IPS DF 6.9 (cell line): ENCODE data around the gene RERE.

Experiments
- DNase-seq: peaks from one replicate; pipeline ENCODE4 v3.0.0-alpha.2; 2013; ENCODE audit warnings: low read depth, low spot score
- H3K27ac ChIP-seq: one replicate; pipeline ENCODE4 v1.5.1; 2013; ENCODE audit warnings: low read length, control low read depth
- H3K27me3 ChIP-seq: 2 replicates; pipeline ENCODE4 v1.6.1; 2013; ENCODE audit warnings: mild to moderate bottlenecking, low read length; ENCODE audit not compliant: control insufficient read depth, insufficient read depth
- H3K36me3 ChIP-seq: 2 replicates; pipeline ENCODE4 v1.6.1; 2013; ENCODE audit warnings: low read length; ENCODE audit not compliant: control insufficient read depth, insufficient read depth
- H3K4me1 ChIP-seq: 2 replicates; pipeline ENCODE4 v1.6.1; 2013; ENCODE audit warnings: low read length; ENCODE audit not compliant: control insufficient read depth, insufficient read depth
- H3K4me3 ChIP-seq: 2 replicates; pipeline ENCODE4 v1.5.1; 2013; ENCODE audit warnings: mild to moderate bottlenecking, low read length
- H3K9me3 ChIP-seq: 2 replicates; pipeline ENCODE4 v1.6.1; 2013; ENCODE audit warnings: low read length, inconsistent platforms; ENCODE audit not compliant: control insufficient read depth, insufficient read depth
- WGBS: extraction: QIAGEN DNeasy Blood & Tissue Kit; methylation state at CpG from one replicate; pipeline ENCODE4 v1.1.7; 2013; ENCODE audit warnings: mixed read lengths, missing lambda C conversion rate; ENCODE audit not compliant: insufficient read length, insufficient coverage; 5-methylcytosine and 5-hydroxymethylcytosine counted together

Gene RERE

DNA sequence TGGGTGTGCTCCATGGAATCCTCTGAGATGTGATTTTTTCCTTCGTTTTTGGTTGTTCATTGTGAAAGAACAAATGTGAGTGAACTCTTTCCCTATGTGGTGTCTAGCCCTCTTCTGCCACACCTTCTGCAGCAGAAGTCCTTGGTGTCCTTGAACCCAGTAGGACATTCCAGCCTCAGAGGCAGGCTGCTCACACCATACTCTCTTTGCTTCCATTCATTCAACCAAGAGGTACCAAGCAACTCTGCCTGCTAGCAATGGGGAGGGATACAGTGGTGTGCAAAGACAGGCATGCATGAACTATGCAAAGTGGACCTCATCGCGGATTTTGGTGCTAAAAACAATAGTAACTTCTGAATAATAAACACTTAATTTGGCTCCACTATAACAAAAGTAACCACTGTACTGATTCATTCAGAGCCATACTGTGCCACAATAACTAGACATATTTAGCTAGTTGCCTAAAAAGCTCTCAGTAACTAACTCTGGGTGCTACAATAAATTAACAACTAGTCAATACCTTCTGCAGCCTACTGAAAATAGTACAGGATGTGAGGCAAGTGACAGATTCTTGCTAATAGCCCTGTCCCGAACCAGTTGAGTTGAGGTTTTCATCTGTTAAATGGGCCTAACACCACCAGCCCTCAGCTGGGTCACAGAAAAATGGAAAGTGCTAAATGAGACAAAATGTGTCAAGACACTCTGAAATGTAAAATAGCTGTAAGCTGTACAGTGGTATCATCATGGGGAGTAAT is 344.1 kb downstream of the RERE start:
- Histone ChIP-seq H3K9me3 (no peaks in the 10 kb centered on the region), H3K4me3 (no peak overlapping the region), H3K4me1 (0 out of 2 replicates have a peak, but pooled peaks cover 2% of the 10 kb centered on the region), H3K36me3 (no peaks in the 10 kb centered on the region), H3K27me3 (no peaks in the 10 kb centered on the region), H3K27ac (no peak overlapping the region)
- DNase-seq = no peak
- WGBS = no CpG with 5 or more reads among the region's 4 CpGs

GRCh38 chr1:8472668-8473067 is 344.8 kb downstream of the RERE start:
- no peaks in the 10 kb centered on the region for H3K27me3 ChIP-seq
- no peaks in the 10 kb centered on the region for H3K36me3 ChIP-seq
- 0 out of 2 replicates have a peak, but pooled peaks cover 2% of the 10 kb centered on the region for H3K4me1 ChIP-seq
- no peak overlapping the region for H3K4me3 ChIP-seq
- H3K9me3 ChIP-seq = no peaks in the 10 kb centered on the region
- WGBS = no CpG with 5 or more reads among the region's 2 CpGs
- H3K27ac ChIP-seq = no peak overlapping the region
- no peak for DNase-seq

GRCh38 chr1:8471451-8471850 is 346.0 kb downstream of the RERE start:
- WGBS = no CpG with 5 or more reads among the region's 5 CpGs
- Histone ChIP-seq H3K4me1 (0 out of 2 replicates have a peak, but pooled peaks cover 2% of the 10 kb centered on the region), H3K36me3 (no peaks in the 10 kb centered on the region), H3K27ac (no peak overlapping the region), H3K9me3 (no peaks in the 10 kb centered on the region), H3K4me3 (no peak overlapping the region), H3K27me3 (no peaks in the 10 kb centered on the region)
- DNase-seq = no peak

DNA sequence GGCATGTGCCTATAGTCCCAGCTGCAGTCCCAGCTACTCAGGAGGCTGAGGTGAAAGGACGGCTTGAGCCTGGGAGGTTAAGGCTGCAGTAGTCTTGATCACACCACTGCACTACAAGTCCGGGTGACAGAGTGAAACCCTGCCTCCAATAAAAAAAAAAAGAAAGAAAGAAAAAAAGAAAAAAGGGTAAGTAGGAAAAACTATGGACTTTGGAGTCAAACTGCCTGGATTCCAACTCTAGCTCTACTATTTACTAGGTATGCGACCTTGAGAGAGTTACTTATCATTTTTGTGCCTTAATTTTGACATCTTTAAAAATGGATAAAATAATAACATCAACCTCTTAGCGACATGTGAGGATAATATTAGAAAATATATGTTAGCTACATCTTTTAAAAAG is 348.7 kb downstream of the RERE start:
- H3K27ac ChIP-seq = no peak overlapping the region
- no peak for DNase-seq
- WGBS = no CpG with 5 or more reads among the region's 4 CpGs

DNA sequence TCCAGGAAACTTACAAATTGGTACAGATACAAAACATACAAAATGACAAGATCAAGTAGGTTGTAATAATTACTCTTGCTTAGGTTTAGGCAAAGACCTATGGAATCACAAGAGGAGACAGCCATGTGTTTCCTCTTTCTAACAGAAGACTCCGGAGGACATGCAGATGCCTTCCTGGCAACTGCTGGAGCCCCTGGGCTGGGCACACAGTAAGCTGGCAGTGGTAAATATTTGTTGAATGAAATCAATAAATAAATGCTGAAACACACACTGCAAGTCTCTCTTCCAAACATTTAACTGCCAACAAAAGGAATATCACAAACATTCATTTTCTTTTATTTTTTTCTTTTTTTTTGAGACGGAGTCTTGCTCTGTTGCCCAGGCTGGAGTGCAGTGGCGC is 350.1 kb downstream of the RERE start:
- H3K4me1 ChIP-seq = peaks cover 6% of the 10 kb centered on the region
- H3K27me3 ChIP-seq = no peaks in the 10 kb centered on the region
- H3K9me3 ChIP-seq = no peaks in the 10 kb centered on the region
- H3K4me3 ChIP-seq = no peak overlapping the region
- no CpG with 5 or more reads among the region's 3 CpGs for WGBS
- H3K36me3 ChIP-seq = 0 out of 2 replicates have a peak, but pooled peaks cover 2% of the 10 kb centered on the region
- no peak overlapping the region for H3K27ac ChIP-seq
- no peak for DNase-seq

More for the DNA sequence above, 348.7 kb downstream of the RERE start:
- Histone ChIP-seq H3K4me3 (no peak overlapping the region), H3K4me1 (peaks cover 6% of the 10 kb centered on the region), H3K27me3 (no peaks in the 10 kb centered on the region), H3K36me3 (0 out of 2 replicates have a peak, but pooled peaks cover 2% of the 10 kb centered on the region), H3K9me3 (no peaks in the 10 kb centered on the region)

GRCh38 chr1:8465692-8466091 is 351.7 kb downstream of the RERE start:
- no CpG with 5 or more reads among the region's 13 CpGs for WGBS
- DNase-seq = no peak
- H3K27ac ChIP-seq = no peak overlapping the region
- no peaks in the 10 kb centered on the region for H3K27me3 ChIP-seq
- 0 out of 2 replicates have a peak, but pooled peaks cover 2% of the 10 kb centered on the region for H3K36me3 ChIP-seq
- H3K4me3 ChIP-seq = no peak overlapping the region
- no peaks in the 10 kb centered on the region for H3K9me3 ChIP-seq
- peaks cover 8% of the 10 kb centered on the region for H3K4me1 ChIP-seq

DNA sequence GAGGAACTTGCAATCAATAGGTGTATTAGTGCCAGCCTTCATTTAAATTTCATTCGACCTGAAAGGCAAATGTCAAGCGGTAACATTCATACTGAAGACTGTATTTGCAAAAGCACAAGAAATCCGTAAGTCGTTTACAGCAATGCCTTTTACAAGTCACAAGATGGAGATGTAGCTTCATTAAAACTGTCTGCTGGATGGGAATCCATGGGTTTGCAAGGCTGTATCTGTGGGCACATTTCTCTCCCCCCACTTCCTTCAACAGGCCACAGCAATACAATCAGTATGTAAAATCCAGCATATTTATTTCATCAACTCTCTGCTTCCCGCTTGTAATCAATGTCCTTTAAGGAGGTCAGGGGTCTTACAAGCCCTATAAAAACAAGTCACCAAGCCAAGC is 352.4 kb downstream of the RERE start:
- WGBS = no CpG with 5 or more reads among the region's 5 CpGs
- Histone ChIP-seq H3K27ac (no peak overlapping the region), H3K4me3 (no peak overlapping the region), H3K36me3 (0 out of 2 replicates have a peak, but pooled peaks cover 2% of the 10 kb centered on the region), H3K9me3 (no peaks in the 10 kb centered on the region), H3K27me3 (no peaks in the 10 kb centered on the region), H3K4me1 (peaks cover 8% of the 10 kb centered on the region)
- DNase-seq = no peak

- no peak for DNase-seq
- no peaks in the 10 kb centered on the region for H3K9me3 ChIP-seq
- H3K4me1 ChIP-seq = peaks cover 8% of the 10 kb centered on the region
- WGBS = no CpG with 5 or more reads among the region's 4 CpGs
- no peaks in the 10 kb centered on the region for H3K27me3 ChIP-seq
- no peak overlapping the region for H3K27ac ChIP-seq
- 0 out of 2 replicates have a peak, but pooled peaks cover 2% of the 10 kb centered on the region for H3K36me3 ChIP-seq
- H3K4me3 ChIP-seq = no peak overlapping the region
Observed at GRCh38 chr1:8464377-8464776, 353.1 kb downstream of the RERE start.

GRCh38 chr1:8463144-8463927 is 354.1 kb downstream of the RERE start:
- no peak overlapping the region for H3K27ac ChIP-seq
- 0 out of 2 replicates have a peak, but pooled peaks cover 2% of the 10 kb centered on the region for H3K36me3 ChIP-seq
- peaks cover 8% of the 10 kb centered on the region for H3K4me1 ChIP-seq
- H3K27me3 ChIP-seq = no peaks in the 10 kb centered on the region
- no peak overlapping the region for H3K4me3 ChIP-seq
- no peak for DNase-seq
- H3K9me3 ChIP-seq = no peaks in the 10 kb centered on the region
- WGBS = no CpG with 5 or more reads among the region's 8 CpGs

- H3K9me3 ChIP-seq = no peaks in the 10 kb centered on the region
- no peaks in the 10 kb centered on the region for H3K27me3 ChIP-seq
- no CpG with 5 or more reads among the region's 13 CpGs for WGBS
- H3K27ac ChIP-seq = no peak overlapping the region
- 0 out of 2 replicates have a peak, but pooled peaks cover 2% of the 10 kb centered on the region for H3K36me3 ChIP-seq
- no peak for DNase-seq
- no peak overlapping the region for H3K4me3 ChIP-seq
- H3K4me1 ChIP-seq = peaks cover 8% of the 10 kb centered on the region
Observed at GRCh38 chr1:8462371-8462892, 355.0 kb downstream of the RERE start.
